HCT116 (cell line): ENCODE results near the gene TMEM174.
"Not testable (repeated sequence)": the region's sequence is repeated elsewhere in the genome, so short reads cannot be mapped to it uniquely, and the experiment has no call there.

ENCODE experiments used
- EZH2 ChIP-seq: fragments of 200-600 bp; sonication (generic); IDR thresholded peaks from 2 replicates; pipeline ENCODE4 v1.6.1; 2017; ENCODE audit warnings: antibody characterized with exemption, mixed run types
- JUND ChIP-seq: IDR thresholded peaks from 2 replicates; pipeline ENCODE4 v1.6.1; 2012
- POLR2A ChIP-seq: IDR thresholded peaks from 2 replicates; pipeline ENCODE4 v1.7.0; 2011; ENCODE audit warnings: borderline replicate concordance; ENCODE audit not compliant: insufficient read depth, insufficient read length; ENCODE audit errors: extremely low read depth
- POLR2AphosphoS5 ChIP-seq: IDR thresholded peaks from 2 replicates; pipeline ENCODE4 v1.6.1; 2011; ENCODE audit warnings: mild to moderate bottlenecking, low read depth, low read length, moderate library complexity
- SIN3A ChIP-seq: IDR thresholded peaks from 2 replicates; pipeline ENCODE4 v1.6.1; 2012; ENCODE audit warnings: low read depth
- SP1 ChIP-seq: IDR thresholded peaks from 2 replicates; pipeline ENCODE4 v1.6.1; 2012; ENCODE audit warnings: low read depth
- TCF7L2 ChIP-seq: IDR thresholded peaks from 2 replicates; pipeline ENCODE4 v1.7.0; 2011; ENCODE audit warnings: borderline replicate concordance, inconsistent platforms; ENCODE audit not compliant: insufficient read depth, insufficient read length; ENCODE audit errors: extremely low read depth
- ZNF274 ChIP-seq: fragments of 200-500 bp; sonication (Bioruptor generic); IDR thresholded peaks from 2 replicates; pipeline ENCODE4 v1.6.1; 2014; ENCODE audit warnings: mild to moderate bottlenecking, low read depth, low read length, inconsistent platforms
- TF ChIP-seq, protein P1 (sequence below): IDR thresholded peaks from 2 replicates; pipeline ENCODE4 v1.6.1; 2012

GRCh38 chr5:73207239-73207638 lies 34.2 kb downstream of the TMEM174 start:
- TF ChIP-seq POLR2A, EZH2, POLR2AphosphoS5, ZNF274, SIN3A, JUND, SP1, TCF7L2: not testable (repeated sequence)
- TF ChIP-seq, protein P1, sequence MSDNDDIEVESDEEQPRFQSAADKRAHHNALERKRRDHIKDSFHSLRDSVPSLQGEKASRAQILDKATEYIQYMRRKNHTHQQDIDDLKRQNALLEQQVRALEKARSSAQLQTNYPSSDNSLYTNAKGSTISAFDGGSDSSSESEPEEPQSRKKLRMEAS: not testable (repeated sequence)
